RWPE1 (cell line): ENCODE data around the gene DPM1.

ENCODE experiments used
- CTCF ChIA-PET: fragments of 350-600 bp; sonication (Branson Sonifier 250); formaldehyde crosslinking; extraction: SDS; loops from one replicate; lab custom pipeline; 2021; lab: Yijun Ruan, JAX
- POLR2A ChIA-PET: fragments of 400-600 bp; formaldehyde crosslinking; extraction: SDS; loops from one replicate; lab custom pipeline; 2020; ENCODE audit warnings: antibody characterized with exemption; ENCODE audit not compliant: low non-redundant PET; lab: Yijun Ruan, JAX
- DNase-seq: peaks from one replicate; pipeline ENCODE4 v3.0.0; 2012; ENCODE audit warnings: low spot score
- H3K27ac ChIP-seq: fragments of 450-650 bp; 2 replicates; pipeline ENCODE4 v1.5.1; 2017
- TF ChIP-seq, protein P1 (sequence below): fragments of 450-650 bp; conservative IDR thresholded peaks from 2 replicates; pipeline ENCODE4 v1.5.1; 2017; ENCODE audit warnings: low read depth, mild to moderate bottlenecking

Gene DPM1

DNA sequence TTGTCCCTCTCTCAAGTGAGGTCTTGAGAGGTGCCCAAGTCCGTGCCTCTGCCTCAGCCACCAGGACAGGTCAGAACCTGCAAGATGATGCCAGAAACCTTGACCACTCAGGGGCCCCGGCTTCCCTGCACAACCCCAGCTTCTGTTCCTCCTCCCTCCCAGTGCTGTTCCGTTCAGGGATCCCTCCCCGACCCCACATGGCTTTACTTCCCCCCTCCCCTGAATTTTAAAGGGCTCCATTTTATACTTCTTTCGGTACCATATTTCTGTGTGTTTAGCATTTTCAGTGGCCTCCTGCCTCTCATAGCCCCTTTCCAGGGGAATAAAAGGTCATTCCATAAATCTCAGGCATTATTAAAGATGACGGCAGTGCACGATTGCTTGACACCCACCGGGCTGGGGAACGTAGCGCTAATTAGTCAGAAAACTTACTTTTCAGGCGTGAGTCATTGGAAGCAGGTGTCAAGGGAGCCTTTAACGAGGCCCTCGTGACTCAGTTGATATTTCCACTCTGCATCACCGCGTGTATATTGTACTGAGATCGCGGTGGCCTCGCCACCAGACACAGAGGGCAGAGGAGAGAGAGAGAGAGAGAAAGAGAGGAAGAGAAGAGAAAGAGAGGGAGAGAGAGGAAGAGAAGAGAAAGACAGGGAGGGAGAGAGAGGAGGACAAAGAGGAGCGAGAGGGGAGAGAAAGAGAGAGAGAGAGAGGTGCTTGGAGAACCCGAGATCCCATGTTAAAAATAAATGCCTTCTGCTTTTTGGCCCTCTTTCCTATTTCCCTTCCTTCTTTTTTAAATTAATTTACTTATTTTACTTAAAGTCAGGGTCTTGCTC lies 43.3 kb upstream of the DPM1 start:
- DNase-seq = no peak
- ChIA-PET CTCF (interaction anchor here (0.7 to 1.2 kb wide), 3 partner anchors 8 to 14 kb away, joined by 3 to 8 read pairs (median 4); no protein-coding TSS in a partner anchor), POLR2A (no interaction called here)
- TF ChIP-seq, protein P1, sequence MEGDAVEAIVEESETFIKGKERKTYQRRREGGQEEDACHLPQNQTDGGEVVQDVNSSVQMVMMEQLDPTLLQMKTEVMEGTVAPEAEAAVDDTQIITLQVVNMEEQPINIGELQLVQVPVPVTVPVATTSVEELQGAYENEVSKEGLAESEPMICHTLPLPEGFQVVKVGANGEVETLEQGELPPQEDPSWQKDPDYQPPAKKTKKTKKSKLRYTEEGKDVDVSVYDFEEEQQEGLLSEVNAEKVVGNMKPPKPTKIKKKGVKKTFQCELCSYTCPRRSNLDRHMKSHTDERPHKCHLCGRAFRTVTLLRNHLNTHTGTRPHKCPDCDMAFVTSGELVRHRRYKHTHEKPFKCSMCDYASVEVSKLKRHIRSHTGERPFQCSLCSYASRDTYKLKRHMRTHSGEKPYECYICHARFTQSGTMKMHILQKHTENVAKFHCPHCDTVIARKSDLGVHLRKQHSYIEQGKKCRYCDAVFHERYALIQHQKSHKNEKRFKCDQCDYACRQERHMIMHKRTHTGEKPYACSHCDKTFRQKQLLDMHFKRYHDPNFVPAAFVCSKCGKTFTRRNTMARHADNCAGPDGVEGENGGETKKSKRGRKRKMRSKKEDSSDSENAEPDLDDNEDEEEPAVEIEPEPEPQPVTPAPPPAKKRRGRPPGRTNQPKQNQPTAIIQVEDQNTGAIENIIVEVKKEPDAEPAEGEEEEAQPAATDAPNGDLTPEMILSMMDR = no peak
- H3K27ac ChIP-seq = no peak overlapping the region

DNA sequence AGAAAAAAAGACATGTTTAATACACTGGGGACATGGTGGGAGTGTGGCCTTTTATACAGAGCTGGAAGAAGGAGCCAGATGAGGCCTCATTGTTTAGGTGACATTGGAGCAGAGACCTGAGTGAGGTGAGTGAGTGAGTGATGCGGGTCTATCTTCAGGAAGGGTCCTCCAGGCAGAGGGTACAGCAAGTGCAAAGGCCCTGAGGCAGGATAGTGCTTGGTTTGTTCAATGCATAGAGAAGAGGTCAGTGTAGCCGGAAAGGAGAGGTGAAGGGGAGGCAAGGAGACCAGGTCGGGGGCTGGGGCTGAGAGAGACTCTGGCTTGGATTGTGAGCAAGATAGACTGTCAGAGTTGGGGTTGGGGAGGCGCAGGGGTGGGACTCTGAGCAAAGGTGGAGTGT lies 41.0 kb upstream of the DPM1 start:
- TF ChIP-seq, protein P1 = no peak
- ChIA-PET CTCF (interaction anchor here (1.0 kb wide), 1 partner anchor 373 kb away, joined by 3 read pairs; no protein-coding TSS in a partner anchor), POLR2A (no interaction called here)
- no peak overlapping the region for H3K27ac ChIP-seq
- no peak for DNase-seq

DNA sequence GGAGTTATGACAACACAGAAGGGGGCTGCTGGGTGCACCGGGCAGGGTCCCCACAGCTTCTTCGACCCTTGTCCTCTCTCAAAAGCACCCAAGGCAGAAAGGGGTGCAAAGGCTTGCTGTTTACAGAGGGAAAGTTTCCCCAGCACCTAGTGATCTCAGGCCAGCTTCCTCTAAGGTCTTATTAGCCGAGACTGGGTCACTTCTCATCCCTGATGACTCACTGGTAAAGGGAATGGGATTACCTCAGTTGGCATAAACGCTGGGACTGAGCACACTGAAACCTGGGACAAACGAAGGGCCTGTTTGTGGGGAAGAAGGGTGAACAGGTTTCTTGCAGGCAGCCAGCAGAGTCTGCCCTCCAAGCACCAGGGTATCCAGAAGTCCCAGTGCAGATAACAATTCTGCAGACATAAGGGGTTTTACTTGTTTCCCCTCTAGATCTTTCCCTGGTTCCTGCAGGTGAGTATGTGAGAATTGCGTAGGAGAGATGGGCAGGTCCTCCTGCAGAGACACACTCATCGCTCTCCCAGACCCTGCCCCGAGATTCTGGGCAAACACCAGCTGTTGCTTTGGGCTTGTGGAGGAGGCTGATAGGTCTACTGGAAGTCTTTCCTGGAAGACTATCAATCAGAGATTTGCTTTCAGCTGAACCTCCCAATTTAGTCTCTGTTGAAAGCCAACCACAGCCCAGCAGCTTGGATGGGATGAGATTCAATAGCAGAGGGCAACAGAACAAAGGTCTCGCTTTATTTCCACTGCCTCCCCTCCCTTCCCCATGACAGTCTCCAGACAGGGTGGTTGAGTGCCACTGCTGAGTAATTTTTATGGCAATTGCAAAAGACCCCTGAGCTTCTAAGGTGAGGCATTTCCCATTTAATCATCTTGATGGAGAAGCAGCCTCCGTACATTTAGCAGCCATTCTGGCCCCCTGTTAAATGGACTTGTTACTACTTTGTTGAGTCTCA lies 38.9 kb upstream of the DPM1 start:
- DNase-seq = peak; percentile 56
- POLR2A ChIA-PET = no interaction called here
- CTCF ChIA-PET = interaction anchor here (0.6 to 2.3 kb wide), 7 partner anchors 9 to 378 kb away, joined by 3 to 15 read pairs (median 4); no protein-coding TSS in a partner anchor
- no peak overlapping the region for H3K27ac ChIP-seq
- TF ChIP-seq, protein P1 = no peak

DNA sequence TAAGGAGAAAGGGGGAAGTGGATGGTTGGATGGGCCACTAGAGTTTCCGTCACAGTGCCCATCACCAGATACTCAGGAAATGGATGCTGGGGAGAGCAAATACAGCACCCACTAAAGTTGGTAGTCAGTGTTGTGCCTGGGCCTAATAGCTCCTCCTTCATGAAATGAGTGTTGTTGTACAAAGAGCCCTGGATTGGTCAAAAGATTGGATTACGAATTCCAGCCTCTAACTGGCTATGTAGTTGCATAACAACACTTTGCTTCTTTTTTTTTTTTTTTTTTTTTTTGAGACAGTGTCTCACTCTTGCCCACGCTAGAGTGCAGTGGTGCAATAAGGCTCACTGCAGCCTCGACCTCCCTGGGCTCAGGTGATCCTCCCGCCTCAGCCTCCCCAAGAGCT lies 37.2 kb upstream of the DPM1 start:
- POLR2A ChIA-PET = no interaction called here
- no peak for DNase-seq
- H3K27ac ChIP-seq = no peak overlapping the region
- TF ChIP-seq, protein P1 = no peak
- CTCF ChIA-PET = interaction anchor here (0.7 to 2.3 kb wide), 2 partner anchors 20 to 957 kb away, joined by 3 to 15 read pairs; no protein-coding TSS in a partner anchor

DNA sequence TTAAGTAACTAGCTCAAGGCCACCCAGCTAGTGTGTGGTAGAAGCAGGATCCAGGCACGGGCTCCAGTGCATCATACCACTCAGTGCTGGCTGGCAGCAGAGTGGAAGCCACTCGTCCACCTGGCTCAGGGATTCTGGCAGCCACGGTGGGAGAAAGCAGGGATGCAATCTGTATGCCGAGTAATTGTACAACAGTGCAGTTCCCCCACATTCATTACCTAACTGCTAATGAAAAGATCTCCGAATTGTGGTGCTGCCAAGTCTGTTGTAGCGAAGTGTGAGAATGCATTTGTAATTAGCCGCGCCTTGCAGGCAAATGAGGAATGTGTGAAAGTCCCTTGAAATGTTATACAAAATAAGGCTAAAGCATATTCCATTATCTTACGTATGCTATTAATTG lies 35.5 kb upstream of the DPM1 start:
- peak overlapping the region; percentile 98 for H3K27ac ChIP-seq
- ChIA-PET CTCF (interaction anchor here (0.6 to 4.1 kb wide), 9 partner anchors 8 to 1390 kb away, joined by 3 to 22 read pairs (median 4); no protein-coding TSS in a partner anchor), POLR2A (no interaction called here)
- DNase-seq = no peak
- TF ChIP-seq, protein P1 = no peak
